GM18907 (cell line): ENCODE data around the gene PIAS4.
"Not testable (repeated sequence)": the region's sequence is repeated elsewhere in the genome, so short reads cannot be mapped to it uniquely, and the experiment has no call there.

Experiments used
- ATAC-seq: cut with Tn5 transposase; IDR thresholded peaks from one replicate; pipeline ENCODE4 v1.9.1; 2021; ENCODE audit warnings: mild to moderate bottlenecking, moderate library complexity; ENCODE audit not compliant: unreplicated experiment

The PIAS4 gene

GRCh38 chr19:3998667-3999412 is 8.7 kb upstream of the PIAS4 start:
- not testable (repeated sequence) for ATAC-seq

- not testable (repeated sequence) for ATAC-seq
Observed at GRCh38 chr19:4000798-4001197, 6.7 kb upstream of the PIAS4 start.

- not testable (repeated sequence) for ATAC-seq
Observed at GRCh38 chr19:4005436-4005835, 2.1 kb upstream of the PIAS4 start.

GRCh38 chr19:4007836-4008539 is 452 bp downstream of the PIAS4 start:
- peak; percentile 5 for ATAC-seq

GRCh38 chr19:4009990-4010807 is 2.7 kb downstream of the PIAS4 start:
- no peak for ATAC-seq

GRCh38 chr19:4010808-4011110 is 3.2 kb downstream of the PIAS4 start:
- no peak for ATAC-seq

GRCh38 chr19:4011430-4011829 is 3.9 kb downstream of the PIAS4 start:
- ATAC-seq, result not testable (repeated sequence)

GRCh38 chr19:4012092-4012974 is 4.8 kb downstream of the PIAS4 start:
- no peak for ATAC-seq

GRCh38 chr19:4012975-4013634 is 5.6 kb downstream of the PIAS4 start:
- no peak for ATAC-seq

GRCh38 chr19:4013886-4014540 is 6.5 kb downstream of the PIAS4 start:
- ATAC-seq, result no peak

- ATAC-seq, result no peak
Observed at GRCh38 chr19:4014541-4015491, 7.3 kb downstream of the PIAS4 start.

- ATAC-seq, result no peak
Observed at GRCh38 chr19:4015705-4016402, 8.3 kb downstream of the PIAS4 start.

GRCh38 chr19:4016486-4016885 is 8.9 kb downstream of the PIAS4 start:
- no peak for ATAC-seq

- no peak for ATAC-seq
Observed at GRCh38 chr19:4016903-4017638, 9.5 kb downstream of the PIAS4 start.

GRCh38 chr19:4018140-4018613 is 10.6 kb downstream of the PIAS4 start:
- no peak for ATAC-seq

- no peak for ATAC-seq
Observed at GRCh38 chr19:4018775-4019504, 11.4 kb downstream of the PIAS4 start.
